ENCODE data around the gene LMBR1. TPM values are rescaled to one million over a fixed set of nuclear protein-coding genes. Genes with fewer than 3 reads are reported as not detected.
"Not testable (repeated sequence)": the region's sequence is repeated elsewhere in the genome, so short reads cannot be mapped to it uniquely, and the experiment has no call there.

Gene LMBR1
- total RNA-seq, 1 donor from 2014 or later = 73.7 TPM

DNA sequence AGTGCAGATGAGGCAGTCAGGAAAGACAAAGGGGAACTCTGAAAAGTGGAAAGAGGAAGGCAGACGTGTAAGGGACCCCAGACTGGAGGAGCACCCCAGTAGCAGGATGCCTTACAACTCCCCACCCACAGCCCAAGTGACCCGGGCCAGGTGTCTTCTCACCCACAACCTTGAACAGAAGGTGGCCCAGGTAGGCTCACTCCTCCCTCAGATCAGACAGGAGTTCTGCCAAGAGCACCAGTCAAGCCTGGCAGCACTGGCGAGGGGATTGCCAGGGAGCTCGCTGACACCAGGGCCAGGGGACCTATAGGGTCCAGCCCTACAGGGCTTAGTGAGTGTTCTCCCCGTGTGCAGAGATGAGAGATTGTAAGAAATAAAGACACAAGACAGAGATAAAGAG lies 27.1 kb upstream of the LMBR1 start:
- no peak overlapping the region for H3K4me3 ChIP-seq (ENCODE audit: low read depth, low read length)
- no peaks in the 10 kb centered on the region for H3K36me3 ChIP-seq (ENCODE audit: control insufficient read depth, insufficient read depth, low read length)
- TF ChIP-seq, protein P1, sequence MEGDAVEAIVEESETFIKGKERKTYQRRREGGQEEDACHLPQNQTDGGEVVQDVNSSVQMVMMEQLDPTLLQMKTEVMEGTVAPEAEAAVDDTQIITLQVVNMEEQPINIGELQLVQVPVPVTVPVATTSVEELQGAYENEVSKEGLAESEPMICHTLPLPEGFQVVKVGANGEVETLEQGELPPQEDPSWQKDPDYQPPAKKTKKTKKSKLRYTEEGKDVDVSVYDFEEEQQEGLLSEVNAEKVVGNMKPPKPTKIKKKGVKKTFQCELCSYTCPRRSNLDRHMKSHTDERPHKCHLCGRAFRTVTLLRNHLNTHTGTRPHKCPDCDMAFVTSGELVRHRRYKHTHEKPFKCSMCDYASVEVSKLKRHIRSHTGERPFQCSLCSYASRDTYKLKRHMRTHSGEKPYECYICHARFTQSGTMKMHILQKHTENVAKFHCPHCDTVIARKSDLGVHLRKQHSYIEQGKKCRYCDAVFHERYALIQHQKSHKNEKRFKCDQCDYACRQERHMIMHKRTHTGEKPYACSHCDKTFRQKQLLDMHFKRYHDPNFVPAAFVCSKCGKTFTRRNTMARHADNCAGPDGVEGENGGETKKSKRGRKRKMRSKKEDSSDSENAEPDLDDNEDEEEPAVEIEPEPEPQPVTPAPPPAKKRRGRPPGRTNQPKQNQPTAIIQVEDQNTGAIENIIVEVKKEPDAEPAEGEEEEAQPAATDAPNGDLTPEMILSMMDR (IDR thresholded peaks at IDR 0.05; ENCODE audit: insufficient read depth, low read length, severe bottlenecking) = no peak
- FAIRE-seq = no peak
- DNase-seq (ENCODE audit: low read depth) = no peak
- H3K27me3 ChIP-seq (ENCODE audit: control insufficient read depth, insufficient read depth, low read length) = no peaks in the 10 kb centered on the region

DNA sequence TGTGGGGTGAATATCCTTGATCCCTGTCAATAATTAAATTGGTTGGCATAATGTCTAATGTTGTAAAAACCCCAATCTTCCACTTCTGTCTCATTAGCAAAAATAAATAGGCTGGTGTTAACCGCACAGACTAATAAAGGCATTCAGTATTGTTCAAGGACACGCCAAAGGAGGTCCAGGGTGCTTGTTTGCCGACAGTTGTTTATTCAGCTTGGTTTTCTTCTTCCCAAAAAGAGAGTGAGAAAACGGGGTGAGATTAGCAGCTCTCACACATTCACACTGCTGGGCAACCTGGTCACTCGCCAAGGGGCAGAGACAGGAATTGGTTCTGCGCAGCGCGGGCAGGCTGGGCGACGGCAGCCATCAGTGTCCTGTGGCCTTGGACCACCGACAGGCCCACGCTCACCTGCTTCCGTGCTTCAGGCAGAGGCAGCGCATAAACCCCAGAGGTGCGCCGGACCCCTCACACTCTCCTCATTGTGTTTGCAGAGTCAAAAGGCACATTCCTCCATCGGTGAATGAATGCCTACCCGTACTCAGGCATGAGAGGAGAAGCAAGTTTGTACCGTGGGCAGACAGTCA lies 26.2 kb upstream of the LMBR1 start:
- no peaks in the 10 kb centered on the region for H3K36me3 ChIP-seq (ENCODE audit: control insufficient read depth, insufficient read depth, low read length)
- no peaks in the 10 kb centered on the region for H3K27me3 ChIP-seq (ENCODE audit: control insufficient read depth, insufficient read depth, low read length)
- no peak for DNase-seq (ENCODE audit: low read depth)
- H3K4me3 ChIP-seq (ENCODE audit: low read depth, low read length) = no peak overlapping the region
- TF ChIP-seq, protein P1 (IDR thresholded peaks at IDR 0.05; ENCODE audit: insufficient read depth, low read length, severe bottlenecking) = no peak
- FAIRE-seq = no peak

DNA sequence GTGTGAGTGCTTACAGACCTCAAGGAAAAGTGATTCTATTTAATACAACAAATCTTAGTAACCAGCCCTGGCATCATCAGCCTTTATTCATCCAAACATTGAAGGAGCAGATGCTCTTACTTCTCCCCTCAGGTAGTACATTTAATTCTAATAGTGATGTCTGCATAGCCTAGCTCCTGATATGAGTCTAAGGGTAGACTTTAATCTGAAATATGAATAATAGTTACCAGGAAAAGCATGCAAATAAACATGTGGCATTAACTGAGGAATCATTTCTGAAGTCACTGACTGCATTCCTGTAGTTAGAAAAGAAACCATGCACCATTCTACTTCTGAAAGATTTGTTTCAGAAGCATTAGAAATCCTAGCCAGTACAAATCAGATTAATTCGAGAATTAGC lies 25.7 kb upstream of the LMBR1 start:
- FAIRE-seq (no peak), DNase-seq (ENCODE audit: low read depth) (no peak)
- TF ChIP-seq, protein P1 (IDR thresholded peaks at IDR 0.05; ENCODE audit: insufficient read depth, low read length, severe bottlenecking) = no peak
- Histone ChIP-seq H3K4me3 (ENCODE audit: low read depth, low read length) (no peak overlapping the region), H3K36me3 (ENCODE audit: control insufficient read depth, insufficient read depth, low read length) (no peaks in the 10 kb centered on the region), H3K27me3 (ENCODE audit: control insufficient read depth, insufficient read depth, low read length) (no peaks in the 10 kb centered on the region)

DNA sequence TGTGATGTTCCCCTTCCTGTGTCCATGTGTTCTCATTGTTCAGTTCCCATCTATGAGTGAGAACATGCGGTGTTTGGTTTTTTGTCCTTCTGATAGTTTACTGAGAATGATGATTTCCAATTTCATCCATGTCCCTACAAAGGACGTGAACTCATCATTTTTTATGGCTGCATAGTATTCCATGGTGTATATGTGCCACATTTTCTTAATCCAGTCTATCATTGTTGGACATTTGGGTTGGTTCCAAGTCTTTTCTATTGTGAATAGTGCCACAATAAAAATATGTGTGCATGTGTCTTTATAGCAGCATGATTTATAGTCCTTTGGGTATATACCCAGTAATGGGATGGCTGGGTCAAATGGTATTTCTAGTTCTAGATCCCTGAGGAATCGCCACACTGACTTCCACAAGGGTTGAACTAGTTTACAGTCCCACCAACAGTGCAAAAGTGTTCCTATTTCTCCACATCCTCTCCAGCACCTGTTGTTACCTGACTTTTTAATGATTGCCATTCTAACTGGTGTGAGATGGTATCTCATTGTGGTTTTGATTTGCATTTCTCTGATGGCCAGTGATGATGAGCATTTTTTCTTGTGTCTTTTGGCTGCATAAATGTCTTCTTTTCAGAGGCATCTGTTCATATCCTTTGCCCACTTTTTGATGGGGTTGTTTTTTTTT lies 16.7 kb upstream of the LMBR1 start:
- not testable (repeated sequence) for H3K4me3 ChIP-seq (ENCODE audit: low read depth, low read length); FAIRE-seq; H3K36me3 ChIP-seq (ENCODE audit: control insufficient read depth, insufficient read depth, low read length); H3K27me3 ChIP-seq (ENCODE audit: control insufficient read depth, insufficient read depth, low read length); DNase-seq (ENCODE audit: low read depth)

DNA sequence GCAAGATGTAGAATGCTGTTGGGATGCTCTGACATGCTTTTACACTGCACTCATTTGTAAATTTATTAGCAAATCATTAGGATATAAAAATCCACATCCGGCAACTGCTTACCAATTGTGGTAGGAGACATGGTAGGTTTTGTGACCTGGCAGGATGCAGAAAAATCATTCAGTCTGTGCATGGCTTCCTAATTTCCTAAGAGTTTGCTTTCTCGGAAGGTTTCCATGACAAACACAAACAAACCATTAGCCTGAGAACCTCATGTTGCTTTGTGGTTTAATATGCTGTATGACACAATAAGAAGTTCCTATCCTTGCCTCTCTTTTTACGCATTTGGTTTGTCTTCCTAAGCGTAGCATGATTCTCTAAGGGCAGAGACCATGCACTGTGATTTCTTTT lies 14.7 kb upstream of the LMBR1 start:
- Histone ChIP-seq H3K36me3 (ENCODE audit: control insufficient read depth, insufficient read depth, low read length) (no peaks in the 10 kb centered on the region), H3K27me3 (ENCODE audit: control insufficient read depth, insufficient read depth, low read length) (no peaks in the 10 kb centered on the region), H3K4me3 (ENCODE audit: low read depth, low read length) (no peak overlapping the region)
- no peak for DNase-seq (ENCODE audit: low read depth)
- TF ChIP-seq, protein P1 (IDR thresholded peaks at IDR 0.05; ENCODE audit: insufficient read depth, low read length, severe bottlenecking) = no peak
- FAIRE-seq = no peak

DNA sequence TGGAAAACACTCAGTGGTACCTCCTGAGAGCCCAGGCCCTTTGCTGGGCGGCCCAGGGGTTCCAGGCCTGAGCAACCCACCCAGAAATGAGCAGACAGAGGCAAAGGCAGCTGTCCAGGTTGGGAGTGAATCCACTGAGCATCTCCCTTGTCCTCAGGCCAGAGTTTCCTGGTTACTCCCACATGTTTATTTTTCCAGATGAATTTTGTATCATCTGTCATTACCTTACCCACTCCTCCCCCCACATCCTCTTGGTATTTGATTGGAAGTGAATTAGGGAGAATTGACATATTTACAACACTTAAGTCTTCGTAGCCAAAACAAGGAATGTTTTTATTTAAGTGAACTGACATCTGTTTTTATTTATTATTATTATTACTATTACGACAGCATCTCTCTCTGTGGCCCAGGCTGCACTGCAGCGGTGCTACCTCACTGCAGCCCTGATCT lies 13.2 kb upstream of the LMBR1 start:
- DNase-seq (ENCODE audit: low read depth) = no peak
- TF ChIP-seq, protein P1 (IDR thresholded peaks at IDR 0.05; ENCODE audit: insufficient read depth, low read length, severe bottlenecking) = no peak
- no peak for FAIRE-seq
- Histone ChIP-seq H3K27me3 (ENCODE audit: control insufficient read depth, insufficient read depth, low read length) (no peaks in the 10 kb centered on the region), H3K36me3 (ENCODE audit: control insufficient read depth, insufficient read depth, low read length) (no peaks in the 10 kb centered on the region), H3K4me3 (ENCODE audit: low read depth, low read length) (no peak overlapping the region)

Data from bronchial epithelial cell (primary cell).